SHP77 (cell line): ENCODE data around the gene MAD1L1.

Experiments used
- DNase-seq, 2 experiments: peaks; one replicate each; lab custom pipeline; 2025; lab: John Stamatoyannopoulos, UW

MAD1L1 gene

GRCh38 chr7:2086229-2086628 lies 146.5 kb downstream of the MAD1L1 start:
- DNase-seq: no peak

GRCh38 chr7:2085804-2086203 lies 146.9 kb downstream of the MAD1L1 start:
- no peak for DNase-seq

DNA sequence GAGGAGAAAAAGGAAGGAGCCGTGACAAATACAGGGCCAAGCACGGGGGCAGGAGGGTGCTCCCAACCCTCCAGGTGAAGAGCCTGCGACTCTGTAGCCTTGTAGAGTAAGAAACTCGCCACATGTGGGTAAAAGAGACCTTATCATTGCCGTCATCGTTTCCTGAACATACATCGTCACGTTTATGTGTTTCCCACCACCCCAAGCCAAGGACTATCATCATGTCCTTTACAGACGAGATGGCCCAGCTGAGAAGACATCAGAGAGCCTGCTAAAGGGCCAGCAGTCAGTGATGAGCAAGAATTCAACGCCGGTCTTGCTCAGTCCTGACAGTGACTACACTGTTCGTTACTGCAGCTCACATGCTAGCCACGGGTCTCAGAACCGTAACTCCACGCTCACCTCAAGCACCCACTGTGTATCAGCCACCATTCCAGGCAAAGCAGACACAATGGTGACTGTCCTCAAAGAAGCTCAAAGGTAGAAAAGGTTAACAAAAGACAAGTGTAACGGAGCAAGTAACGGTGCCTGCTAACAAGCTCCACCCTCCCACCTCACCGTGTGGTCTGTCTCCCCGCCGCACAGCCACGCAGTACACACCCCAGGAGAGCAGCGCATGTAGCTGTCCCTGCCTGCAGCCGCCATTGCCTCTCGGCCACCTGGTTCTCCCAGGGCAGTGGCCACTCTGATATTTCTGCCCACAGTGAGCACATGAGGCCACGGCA lies 147.8 kb downstream of the MAD1L1 start:
- no peak for DNase-seq

DNA sequence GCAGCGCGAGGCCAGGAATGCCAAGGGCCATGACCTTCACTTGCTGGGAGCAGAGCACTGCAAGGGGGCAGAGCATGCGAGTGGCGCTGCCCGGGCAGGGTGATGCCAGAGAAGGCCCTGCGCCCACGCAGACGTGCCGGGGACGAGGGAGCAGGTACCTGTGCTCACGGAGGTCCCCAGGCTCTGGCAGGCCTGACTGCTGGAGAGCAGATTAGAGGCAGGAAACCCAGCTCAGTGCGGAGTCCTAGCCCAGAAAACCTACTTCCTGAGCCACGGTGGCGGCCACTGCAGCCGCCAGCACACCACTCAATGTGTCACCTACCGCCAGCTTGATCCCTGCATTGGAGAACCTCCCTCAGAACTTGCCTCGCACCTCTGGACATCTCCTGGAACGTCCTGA lies 148.4 kb downstream of the MAD1L1 start:
- DNase-seq: no peak

DNA sequence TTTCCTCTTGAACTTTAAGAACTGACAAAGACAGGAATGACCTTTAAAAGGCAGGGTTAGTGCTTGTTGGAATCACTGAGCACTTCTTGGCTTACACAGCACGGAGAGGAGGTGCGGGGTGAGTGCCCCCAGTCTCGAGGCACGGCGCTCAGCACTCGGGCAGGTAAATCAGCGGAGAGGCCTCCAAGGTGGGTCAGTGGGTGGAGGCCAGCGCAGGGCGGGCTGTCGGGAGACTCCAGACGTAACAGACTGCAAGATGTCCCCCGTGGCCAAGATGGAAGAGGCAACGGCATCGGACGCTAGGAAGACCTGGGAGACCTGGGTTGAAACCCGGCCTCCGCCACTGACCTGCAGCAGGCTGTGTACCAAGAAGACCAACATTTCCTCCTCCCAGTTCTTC lies 149.4 kb downstream of the MAD1L1 start:
- DNase-seq: no peak

DNA sequence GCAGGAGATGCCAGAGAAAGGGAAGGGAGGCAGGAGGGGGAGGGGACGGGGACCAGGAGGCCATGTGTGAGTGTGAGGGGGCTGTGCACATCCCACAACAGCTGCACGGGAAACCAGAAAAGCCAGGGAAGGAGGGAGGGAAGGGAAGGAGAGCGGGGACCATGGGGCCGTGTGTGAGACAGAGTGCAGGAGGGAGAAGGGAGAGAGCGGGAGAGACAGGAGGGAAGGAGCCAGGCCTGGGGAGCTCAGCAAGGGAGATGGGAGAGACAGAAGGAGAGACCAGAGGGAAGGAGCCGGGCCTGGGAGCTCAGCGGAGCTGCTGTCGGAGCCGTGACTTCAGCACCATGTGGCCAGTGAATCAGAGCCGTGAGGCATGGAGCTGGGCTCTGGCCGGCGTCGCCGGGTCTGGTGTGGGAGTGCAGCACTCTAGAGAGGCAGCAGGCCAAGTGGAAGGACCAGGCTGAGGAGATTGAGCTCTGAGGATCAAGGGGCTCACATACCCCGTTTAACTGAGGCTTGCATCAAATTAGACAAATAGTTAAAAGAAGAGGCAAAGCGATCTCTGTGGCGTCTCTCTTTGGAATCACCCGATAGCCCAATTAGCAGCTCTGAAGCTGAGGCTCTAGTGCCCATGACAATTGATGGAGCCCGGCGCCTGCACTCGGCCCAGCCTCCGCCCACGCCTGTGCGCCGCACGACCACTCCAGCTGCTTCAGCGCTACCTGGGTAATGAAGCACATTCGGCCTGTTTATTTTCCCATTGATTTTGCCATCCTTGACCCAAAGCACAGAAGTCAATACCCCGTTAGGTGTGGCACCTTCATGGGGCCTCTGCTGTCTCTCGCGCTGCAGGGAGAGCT lies 150.4 kb downstream of the MAD1L1 start:
- DNase-seq: no peak

DNA sequence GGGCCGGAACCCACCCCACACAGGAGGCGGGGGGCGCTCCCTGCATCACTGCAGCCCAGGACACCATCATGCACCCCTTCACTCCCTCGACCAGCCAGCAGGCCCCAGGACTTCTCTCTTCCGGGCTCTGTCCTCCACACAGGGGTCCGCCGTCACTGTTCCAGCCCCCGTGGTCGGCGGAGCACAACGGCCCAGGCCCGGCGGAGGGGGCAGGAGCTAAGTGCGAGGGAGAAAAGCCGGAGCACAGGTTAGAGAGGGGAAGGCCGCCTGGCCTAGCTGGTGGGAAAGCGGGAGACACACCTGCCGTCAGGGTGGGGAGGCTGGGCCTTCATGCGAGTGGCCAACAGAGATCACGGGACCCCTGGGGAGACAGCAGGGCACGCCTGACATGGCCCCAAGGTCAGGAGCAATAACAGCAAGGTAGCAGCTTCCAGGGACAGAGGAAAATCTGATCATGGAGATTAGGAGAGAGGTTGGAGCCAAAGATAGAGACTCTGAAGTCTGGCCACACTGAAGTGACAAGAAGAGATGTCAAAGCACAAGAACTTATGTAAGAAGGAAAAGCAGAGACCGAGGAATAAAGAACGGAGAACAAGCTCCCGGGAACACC lies 151.1 kb downstream of the MAD1L1 start:
- no peak for DNase-seq

GRCh38 chr7:2080477-2080876 lies 152.3 kb downstream of the MAD1L1 start:
- no peak for DNase-seq

DNA sequence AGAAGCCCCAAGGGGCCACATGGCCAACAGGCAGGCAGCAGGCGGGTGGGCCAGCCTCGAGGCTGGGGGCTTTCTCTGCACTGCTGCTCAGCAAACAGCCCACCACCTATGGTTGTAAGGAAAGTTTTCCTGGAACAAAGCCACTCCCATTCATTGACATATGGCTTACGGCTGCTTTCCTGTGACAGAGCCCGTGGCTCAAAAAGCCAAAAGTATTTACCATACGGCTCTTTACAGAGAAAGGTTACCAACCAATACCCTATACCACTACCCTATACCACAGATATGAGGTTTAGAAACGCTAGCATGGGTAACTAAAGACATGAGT lies 152.7 kb downstream of the MAD1L1 start:
- no peak for DNase-seq

- DNase-seq: no peak
Observed at GRCh38 chr7:2079332-2080059, 153.2 kb downstream of the MAD1L1 start.

GRCh38 chr7:2078899-2079298 lies 153.8 kb downstream of the MAD1L1 start:
- no peak for DNase-seq

DNA sequence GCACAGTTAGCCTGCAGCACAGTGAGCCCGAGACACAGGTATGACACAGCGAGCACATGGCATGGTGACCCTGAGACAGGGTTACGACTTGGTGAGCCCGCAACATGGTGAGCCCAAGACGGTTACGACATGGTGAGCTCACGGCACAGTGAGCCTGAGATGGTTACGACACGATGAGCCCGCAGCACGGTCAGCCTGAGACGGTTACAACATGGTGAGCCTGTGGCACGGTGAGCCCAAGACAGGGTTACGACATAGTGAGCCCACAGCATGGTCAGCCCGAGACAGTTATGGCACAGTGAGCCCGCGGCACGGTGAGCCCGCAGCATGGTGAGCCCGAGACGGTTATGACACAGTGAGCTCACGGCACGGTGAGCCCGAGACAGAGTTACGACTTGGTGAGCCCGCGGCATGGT lies 156.1 kb downstream of the MAD1L1 start:
- DNase-seq: no peak

- no peak for DNase-seq
Observed at GRCh38 chr7:2075811-2076210, 156.9 kb downstream of the MAD1L1 start.

DNA sequence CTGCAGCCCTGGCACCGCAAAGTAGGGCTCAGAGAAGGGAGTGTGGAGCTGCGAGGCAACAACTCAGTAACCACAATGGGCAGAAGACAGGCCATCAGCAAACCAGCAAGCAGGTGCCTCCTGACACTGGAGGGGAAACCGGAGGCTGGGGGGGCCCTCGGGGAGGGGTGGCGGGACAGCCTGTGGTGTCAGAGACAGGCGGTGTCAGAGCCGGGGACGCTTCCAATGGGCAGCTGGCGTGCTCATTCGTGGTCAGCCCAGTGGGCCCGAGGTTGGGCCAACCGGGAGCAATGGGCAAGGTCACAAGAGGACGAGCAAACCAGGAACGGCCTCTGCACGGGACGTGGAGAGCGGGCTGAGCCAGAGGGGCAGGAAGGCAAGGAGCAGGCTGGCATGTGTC lies 158.1 kb downstream of the MAD1L1 start:
- DNase-seq: no peak

DNA sequence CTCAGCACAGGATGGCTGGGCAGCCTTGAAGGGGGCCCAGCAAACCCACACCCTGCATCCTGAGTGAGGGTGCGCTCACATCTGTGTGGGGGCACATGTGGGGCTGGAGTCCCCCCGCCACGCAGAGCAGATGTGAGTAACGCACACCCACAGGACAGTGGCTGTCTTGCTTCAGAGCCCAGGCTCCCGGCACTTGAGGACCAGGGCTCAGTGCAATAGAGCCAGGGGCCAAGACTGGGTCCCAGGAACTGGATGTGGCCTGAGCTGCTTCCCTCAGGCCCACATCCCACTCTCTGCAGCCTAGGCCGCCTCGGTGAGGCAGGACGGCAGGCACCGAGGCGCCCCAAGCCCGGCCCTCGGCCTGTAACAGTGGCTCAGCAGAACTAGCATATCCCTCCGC lies 159.9 kb downstream of the MAD1L1 start:
- no peak for DNase-seq

DNA sequence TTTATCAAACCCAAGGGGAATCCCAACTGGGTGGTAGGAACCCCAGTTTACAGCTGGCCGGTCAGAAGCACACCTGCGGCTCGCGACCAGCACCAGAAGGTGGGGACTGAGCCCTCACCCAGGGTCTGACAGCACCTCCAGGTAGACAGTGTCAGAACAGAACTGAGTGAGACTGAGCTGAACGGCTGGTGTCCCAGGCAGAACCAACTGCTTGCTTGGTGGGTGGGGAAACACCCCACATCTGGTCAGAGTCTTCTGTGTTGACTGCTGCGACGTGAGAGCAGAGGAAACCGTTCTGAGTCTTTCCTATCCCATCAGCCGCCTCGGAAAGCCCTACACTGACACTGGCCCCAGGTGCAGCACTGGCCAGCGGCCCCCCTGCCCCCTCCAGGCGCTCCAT lies 160.7 kb downstream of the MAD1L1 start:
- no peak for DNase-seq

GRCh38 chr7:2071133-2071832 lies 161.5 kb downstream of the MAD1L1 start:
- DNase-seq: no peak

DNA sequence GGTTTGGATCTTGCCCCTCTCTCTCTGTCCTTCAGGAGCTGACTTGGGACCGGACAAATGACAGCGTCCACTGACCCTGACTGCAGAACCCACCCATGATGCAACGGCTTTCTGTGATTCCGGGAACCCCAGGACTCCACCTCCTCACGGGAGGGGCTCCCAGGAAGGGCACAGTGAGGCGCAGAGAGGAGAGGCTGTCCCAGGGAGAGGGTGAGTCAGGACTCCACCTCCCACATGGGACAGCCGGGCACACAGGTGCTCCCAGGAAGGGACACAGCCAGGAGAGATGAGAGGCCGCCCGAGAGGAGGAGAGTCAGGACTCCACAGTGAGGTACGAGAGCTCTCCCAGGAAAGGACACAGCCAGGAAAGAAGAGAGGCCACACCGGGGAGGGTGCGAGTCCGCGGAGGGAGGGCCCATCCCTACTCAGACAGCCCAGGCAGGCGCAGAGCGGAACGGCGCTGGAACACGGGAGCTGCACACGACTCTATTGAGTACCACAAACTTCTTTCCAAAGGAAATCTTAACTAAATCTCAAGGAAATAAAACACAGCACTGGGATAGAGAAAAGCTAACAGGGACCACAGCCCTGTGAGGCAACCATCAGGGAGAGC lies 162.5 kb downstream of the MAD1L1 start:
- DNase-seq: no peak

DNA sequence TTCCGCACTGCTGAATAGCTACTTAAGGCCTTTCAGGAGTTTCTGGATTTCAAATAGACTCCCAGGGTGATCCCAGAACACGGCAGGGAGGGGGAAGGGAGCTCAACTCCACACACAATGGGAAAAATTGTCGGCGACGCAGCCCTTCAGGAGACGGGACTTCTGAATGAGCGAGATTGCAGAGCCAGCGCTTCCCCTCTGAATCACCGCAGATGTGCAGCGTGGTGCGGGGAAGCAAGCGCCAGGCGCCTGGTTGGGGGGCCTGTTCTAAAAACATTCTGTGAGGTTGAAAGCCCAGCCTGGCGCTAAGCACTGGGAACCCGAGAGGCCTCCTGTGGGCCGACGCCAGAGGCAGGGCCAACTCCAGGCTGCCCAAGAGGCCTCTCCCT lies 163.3 kb downstream of the MAD1L1 start:
- DNase-seq: no peak

DNA sequence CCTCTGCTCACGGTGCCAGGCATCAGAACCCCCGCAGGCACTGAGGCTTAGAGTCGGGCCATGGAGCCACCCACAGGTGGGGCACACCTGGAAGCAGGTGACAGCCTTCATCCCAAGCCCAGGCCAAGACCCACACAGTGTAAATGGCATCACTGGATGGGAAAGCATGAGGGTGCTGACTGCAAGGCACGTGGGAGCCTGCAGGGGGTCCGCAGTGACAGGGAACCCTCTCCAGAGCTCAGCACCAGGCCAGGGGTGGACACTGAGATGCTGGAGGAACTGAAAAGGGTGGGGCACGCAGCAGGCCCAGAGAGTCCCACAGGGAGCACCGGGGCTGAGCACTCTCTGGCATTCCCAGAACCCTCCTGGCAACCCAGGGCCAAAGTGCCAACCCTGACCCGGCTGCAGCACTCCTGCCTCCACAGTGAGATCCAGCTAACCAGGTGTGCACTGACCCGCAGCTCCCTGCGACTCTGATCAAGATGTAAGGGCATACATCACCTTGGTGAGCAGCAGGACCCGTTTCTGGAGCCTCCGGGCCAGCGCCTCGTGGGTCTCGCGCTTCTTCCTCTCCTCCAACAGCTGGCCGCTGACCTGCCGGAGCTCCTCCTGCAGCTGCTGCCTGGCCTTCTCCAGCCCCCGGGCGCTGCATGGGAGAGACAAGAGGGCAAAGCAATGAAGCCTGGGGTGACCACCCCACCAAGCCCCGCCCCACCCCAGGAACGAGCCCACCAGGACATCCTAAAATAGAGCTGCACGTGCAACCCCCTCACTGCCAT lies 163.9 kb downstream of the MAD1L1 start:
- DNase-seq: peak in 1 of 2 experiments; percentile 7
